Kidney capillary endothelial cell (primary cell): Measurements from ENCODE around the gene MMP24.

Source experiments
- DNase-seq: peaks from one replicate; pipeline ENCODE4 v3.0.0-alpha.2; 2018; ENCODE audit warnings: low spot score

MMP24 gene

GRCh38 chr20:35293303-35294292, 67.1 kb downstream of the MMP24 start:
- no peak for DNase-seq

DNA sequence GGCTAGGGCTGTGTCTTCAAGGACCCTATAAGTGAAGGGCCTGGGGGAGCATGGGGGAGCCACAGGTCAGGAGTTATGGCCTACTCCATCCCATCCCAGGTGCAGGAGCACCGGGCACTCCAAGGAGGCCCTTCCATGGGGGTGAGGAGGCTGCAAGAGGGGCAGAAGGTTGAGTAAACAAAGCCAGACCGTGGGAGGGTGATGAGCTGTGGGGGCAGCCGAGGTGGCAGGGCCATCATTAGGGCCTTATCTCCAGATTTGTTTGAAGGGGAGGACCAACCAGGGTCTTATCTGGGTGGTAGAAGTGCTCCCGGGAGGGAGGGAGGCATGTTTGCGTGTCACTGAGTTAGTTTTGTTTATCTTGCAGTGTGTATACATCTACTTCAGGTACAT, 67.8 kb downstream of the MMP24 start:
- no peak for DNase-seq

GRCh38 chr20:35295058-35295457, 68.6 kb downstream of the MMP24 start:
- no peak for DNase-seq

DNA sequence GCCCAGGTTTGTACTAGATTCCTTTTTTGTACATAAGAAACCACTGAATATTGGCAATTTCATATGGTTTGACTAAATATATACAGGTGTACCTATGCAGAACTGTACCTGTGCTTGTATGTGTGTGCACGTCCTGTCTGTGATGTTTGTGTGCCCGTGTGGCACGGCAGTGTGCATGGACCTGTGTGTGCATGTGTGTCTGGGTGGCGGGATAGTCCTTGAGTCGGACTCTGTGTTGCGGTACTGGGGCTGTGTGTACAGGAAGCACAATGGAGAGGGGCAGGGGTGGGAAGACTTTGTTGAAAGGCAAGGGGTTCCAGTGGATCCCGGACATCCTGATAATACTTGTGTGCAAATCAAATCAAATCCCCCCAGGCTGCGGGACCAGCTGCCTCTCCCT, 69.2 kb downstream of the MMP24 start:
- no peak for DNase-seq

DNA sequence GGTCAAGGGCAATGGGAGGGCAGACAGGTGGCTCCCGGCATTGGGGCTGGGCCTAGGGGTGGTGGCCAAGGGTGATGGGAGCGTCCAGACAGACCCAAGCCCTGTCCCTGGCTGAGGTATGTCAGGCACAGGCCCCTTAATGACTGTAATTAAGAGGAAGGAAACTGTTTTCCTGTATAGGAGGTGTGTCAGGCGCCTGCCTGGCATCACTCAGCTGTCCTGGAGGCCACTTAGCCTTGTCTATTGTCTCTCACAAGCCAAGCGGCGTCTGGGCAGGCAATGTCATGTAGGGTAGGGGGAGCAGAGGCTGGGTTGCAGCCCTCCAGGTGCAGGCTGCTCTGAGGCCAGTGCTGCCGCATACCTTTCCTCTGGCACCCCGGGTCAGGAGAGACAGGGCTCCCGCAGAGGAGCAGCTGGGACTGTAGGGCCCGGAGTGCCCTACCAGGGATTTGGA, 69.6 kb downstream of the MMP24 start:
- peak; percentile 74 for DNase-seq

DNA sequence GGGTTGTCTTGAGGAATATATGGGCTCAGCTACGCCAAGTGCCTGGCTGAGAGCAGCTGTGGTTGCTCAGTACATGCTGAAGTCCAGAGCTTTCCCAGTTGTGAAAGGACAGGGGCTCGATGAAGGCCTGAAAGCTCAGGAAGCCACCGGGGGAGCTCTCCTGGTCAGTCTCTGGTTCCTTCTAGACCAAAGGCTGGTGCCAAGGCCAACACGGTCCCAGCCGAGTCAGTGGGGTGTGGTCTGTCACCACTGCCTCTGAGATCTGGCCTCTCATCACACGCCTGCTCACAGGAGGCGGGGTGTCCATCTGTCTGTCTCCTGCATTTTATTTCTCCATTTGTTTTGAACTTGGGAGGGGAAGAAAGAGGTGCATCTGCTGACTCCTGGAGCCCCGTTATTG, 70.7 kb downstream of the MMP24 start:
- no peak for DNase-seq

- DNase-seq = no peak
Observed at GRCh38 chr20:35297740-35298139, 71.2 kb downstream of the MMP24 start.

DNA sequence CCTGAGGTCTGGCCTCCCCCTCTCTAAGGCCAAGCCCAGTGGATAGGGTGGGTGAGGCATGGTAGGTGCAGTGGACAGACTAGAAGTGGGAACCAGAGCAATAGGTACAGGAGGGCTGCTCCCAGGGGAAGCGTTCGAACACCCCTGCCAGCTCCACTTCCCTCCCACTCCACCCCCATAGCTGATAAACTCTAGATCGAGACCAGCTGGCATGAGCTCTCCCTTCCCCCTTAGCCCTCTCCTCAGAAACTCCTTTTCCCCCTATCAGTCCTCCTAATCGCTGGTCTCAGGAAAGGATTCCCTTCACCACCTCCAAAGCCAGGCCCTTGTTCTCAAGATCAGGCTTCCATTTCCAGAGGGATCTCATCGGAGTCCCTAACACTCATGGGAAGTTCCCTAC, 71.8 kb downstream of the MMP24 start:
- no peak for DNase-seq

- no peak for DNase-seq
Observed at GRCh38 chr20:35299780-35300179, 73.3 kb downstream of the MMP24 start.

DNA sequence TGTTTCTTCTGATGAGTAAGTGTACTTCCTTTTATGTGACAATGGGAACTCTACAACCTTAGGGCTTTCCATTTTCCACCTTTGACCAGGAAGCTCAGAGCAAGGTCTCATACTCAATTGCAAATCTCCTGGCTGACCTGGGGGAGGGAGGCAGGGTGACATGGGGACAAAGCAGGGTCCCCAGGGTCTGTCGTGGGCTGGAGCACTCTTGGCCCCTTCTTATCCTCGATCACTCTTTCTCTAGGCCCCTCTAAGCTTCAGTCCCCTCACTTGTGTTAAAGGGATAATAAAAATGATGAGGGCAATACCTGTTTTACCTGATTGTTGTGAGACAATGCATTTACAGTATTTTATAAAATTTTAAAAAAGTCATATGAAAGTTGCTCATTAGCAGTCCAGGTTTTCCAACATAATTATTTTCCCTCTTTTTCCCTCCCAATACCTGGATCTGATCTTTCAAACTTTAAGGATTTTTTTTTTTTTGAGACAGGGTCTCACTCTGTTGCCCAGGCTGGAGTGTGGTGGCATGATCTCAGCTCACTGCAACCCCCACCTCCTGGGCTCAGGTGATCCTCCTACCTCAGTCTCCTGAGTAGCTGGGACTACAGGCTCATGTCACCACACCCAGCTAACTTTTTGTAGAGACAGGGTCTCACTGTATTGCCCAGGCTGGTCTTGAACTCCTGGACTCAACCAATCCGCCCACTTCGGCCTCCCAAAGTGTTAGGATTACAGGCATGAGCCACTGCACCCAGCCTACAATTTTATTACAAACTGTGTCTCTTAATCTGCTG, 74.2 kb downstream of the MMP24 start:
- no peak for DNase-seq

GRCh38 chr20:35301426-35301825, 74.9 kb downstream of the MMP24 start:
- DNase-seq = no peak

GRCh38 chr20:35302421-35303335, 76.2 kb downstream of the MMP24 start:
- no peak for DNase-seq

GRCh38 chr20:35303382-35303734, 76.9 kb downstream of the MMP24 start:
- DNase-seq = no peak

GRCh38 chr20:35303735-35304491, 77.4 kb downstream of the MMP24 start:
- peak; percentile 86 for DNase-seq

- DNase-seq = no peak
Observed at GRCh38 chr20:35304956-35305355, 78.5 kb downstream of the MMP24 start.

GRCh38 chr20:35305682-35306556, 79.4 kb downstream of the MMP24 start:
- DNase-seq = peak; percentile 99

DNA sequence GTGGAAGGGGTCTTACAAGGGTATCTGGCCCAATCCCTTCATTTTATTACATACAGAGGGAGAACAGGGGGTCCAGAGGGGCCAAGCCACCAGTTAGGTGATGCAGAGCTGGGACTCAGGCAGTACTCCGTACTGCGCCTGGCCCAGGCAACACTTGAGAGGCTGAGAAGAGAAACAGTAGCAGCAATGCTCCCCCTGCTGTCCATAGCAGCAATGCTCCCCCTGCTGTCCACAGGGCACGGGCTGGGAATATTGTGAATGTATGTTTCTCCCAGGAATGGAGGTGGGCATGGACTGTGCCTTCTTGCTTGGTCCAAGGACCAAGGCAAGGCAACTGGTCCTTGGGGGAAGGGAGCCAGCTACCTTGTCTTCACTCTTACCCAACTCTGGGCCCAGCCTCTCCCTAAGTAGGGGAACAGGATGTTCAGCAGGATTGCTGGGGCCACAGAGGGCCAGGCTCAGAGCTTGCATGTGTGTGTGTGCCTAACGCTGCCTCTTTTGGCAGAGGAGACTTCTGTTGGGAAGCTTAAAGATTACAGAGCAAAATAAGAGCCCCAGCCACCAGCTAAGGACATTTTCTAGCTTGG, 80.5 kb downstream of the MMP24 start:
- no peak for DNase-seq

DNA sequence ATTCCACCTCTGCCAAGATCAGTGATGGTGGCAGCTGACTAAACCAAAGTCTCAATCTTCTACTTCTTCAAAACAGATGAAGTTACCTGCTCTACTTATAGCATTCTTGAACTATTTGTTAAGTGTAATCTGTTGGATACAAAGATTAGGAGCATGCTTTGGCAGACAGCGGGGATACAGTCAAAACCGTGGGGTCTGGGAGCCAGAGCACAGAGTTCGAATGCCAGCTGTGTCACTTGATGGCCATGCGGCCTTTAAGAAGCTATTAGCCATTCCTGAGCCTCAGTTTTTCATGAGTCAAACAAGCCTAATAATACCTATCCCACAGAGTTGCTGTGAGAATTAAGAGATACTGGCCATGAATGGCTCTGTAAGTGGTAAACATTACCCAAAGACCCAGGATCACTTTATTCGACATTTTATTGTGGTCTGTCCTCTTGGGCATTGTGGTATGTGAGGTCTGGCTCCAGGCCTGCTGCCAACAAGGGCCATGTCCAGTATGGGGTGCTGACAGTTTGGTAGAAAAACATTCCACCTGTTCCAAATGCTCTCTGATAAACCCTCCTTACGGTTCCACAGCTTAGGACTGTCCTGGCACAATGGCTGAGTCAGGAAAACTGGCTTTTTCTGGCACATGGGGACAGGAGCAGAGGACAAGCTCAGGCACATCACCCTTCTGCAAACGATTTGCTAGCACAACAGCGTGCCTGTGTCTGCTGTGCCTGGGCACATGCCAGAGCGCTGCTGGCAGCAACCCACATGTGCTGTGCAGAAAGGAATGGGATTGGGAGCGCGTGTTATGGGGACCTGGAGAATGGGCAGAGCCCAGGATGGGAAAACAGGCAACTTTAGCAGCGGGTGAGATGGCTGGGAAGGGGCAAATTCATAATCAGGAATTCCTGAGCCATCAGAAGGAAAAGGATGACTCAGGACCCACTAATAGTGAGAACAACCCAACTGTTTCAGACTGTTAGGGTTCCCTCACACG, 81.5 kb downstream of the MMP24 start:
- peak; percentile 75 for DNase-seq

- no peak for DNase-seq
Observed at GRCh38 chr20:35311409-35311808, 84.9 kb downstream of the MMP24 start.
